Stimulated activated CD4-positive, alpha-beta T cell treated with anti-CD3 and anti-CD28 coated beads, Interleukin-12 subunit alpha, Interleukin-12 subunit beta, amount 100 ng/mL, for 24 hours (primary cell): ENCODE measurements around the gene COL15A1.
A peak's percentile ranks its signal among the peaks of the same experiment; 100 is the strongest.
"Not testable (repeated sequence)": the region's sequence is repeated elsewhere in the genome, so short reads cannot be mapped to it uniquely, and the experiment has no call there.

Experiments used
- DNase-seq, 2 experiments: peaks; one replicate each; pipeline ENCODE4 v3.0.0-alpha.2; 2020; ENCODE audit warnings: low read depth in 2 of 2

COL15A1 gene

DNA sequence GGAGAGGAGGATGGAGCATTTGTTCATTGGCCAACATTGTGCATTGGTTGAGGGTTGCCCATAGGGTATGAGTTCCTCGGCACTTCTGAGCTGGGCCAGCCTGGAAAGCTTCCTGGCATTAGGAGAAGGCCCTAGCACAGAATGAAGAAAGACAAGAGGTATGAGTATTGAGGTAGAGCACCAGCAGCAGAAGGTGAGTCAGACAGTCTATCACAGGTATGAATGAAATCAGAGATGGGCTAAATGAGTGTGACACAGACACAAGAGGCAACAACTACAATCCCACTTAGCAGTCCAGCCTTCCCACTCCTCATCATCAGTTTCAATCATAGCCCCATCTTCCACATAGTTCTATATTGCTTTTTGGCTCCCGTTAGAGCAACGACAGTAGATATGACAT, 135.8 kb downstream of the COL15A1 start:
- DNase-seq: no peak

DNA sequence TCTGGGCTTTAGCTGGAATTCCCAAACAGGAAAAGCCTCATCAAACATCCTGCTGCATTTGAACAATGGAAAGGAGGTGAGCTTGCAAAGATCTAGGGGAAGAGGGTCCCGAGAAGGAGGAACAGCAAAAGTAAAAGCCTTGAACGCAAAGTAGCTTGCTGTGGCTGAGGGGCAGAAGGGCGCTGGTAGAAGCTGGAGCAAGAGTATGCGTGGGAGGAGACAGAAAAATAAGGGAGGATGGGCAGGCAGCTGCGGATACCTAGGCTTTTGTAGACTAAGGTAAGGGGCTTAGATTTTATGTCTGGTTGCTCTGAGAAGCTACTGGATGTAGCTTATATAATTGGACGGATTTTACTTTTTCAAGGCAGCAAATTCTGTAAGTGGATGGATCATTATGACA, 139.3 kb downstream of the COL15A1 start:
- no peak for DNase-seq

DNA sequence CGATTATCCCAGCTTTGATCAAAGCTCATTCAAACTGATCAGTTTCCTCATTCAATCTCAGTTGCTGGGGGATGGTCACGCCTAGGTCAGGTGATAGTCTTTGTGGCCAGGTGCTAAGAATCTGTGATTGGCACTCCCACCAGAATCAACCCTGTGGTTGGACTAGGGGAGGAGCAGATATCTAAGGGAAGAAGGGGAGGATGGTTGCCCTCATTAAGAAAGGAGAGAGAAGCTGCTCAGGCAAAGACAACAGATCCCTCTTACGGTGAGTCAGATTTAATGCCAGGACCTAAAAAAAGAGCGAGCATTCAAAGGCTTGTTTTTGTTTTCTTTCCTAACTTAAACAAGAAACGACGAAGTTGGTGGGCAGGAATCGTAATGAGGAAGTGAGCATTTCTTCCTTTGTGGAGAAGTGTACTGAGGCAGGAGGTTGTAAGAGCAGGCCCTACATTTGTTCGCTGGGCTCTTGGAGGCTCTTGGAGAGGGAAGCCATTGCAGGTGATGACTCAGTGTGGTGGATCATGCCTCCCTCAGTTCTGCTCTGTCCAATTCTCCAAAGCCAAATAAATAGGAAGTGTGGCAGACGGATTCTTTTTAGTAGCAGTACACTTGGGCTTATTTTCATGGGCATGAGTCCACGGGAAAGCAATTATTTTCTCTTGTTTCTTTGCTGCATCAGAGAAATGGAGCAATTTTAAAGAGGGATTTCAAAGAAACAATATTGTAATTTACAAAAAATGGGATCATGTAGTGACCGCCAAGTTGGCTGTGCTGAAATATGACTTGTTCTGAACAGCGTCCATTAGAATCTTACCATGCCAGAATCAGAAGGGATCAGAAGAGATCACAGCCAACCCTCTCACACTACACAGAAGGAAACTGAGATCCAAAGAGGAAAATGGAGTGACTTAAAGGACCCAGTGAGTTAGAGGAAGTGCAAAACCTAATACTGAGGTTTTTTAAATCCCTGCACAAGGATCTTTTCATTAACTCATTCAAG, 142.5 kb downstream of the COL15A1 start:
- DNase-seq: no peak

DNA sequence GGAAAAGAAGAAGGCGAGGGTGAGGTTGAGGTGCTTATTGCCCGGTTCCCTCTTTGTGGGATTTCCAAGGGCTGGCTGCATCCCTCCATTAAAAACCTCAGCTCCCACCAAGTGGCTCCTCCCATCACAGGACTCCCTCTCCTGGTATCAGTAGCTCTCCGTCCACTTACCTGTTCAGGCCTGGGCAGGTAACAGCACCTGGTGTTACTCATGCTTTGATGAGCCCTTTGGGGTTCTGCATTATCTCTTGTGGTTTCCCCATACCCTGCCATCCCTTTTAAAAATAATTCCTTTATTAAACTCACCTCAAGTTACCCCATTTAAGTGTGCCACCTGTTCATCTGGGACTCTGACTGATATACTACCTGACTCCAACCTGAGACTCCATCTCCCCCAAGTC, 143.8 kb downstream of the COL15A1 start:
- DNase-seq: no peak

DNA sequence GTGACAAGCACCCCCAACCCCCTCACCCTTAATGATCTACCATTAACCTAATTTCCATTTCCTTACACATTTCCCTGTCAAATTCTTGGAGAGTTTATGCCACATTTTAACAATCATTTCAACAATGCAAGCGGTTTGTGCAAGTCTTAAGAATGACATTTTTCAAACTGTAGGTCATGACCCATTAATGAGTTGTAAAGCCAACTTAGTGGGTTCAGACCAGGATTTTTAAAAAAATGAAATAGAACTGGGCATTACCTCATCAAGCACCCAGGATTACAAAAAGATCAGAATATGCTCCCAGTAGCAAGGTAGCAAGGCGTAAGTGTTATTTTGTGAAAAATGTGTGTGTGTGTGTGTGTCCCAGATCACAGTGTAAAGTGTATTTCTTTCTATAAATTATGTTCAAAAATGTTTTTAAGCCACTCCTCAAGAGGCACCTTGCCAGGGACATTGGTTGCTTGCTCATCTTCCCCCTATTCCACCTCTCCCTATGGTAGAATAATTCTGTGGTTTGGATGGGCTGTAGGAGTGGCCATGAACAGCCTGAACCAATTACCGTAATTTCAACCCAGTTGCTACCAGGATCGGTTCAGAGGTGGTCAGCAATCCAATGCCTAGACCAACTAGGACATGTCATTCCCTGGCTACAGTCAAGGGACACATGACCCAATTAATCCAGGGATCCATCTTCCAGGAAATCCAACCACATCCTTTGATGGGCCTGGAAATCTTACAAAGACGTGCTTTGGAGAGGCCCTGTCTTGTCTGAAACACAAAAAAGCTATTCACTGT, 146.8 kb downstream of the COL15A1 start:
- no peak for DNase-seq

DNA sequence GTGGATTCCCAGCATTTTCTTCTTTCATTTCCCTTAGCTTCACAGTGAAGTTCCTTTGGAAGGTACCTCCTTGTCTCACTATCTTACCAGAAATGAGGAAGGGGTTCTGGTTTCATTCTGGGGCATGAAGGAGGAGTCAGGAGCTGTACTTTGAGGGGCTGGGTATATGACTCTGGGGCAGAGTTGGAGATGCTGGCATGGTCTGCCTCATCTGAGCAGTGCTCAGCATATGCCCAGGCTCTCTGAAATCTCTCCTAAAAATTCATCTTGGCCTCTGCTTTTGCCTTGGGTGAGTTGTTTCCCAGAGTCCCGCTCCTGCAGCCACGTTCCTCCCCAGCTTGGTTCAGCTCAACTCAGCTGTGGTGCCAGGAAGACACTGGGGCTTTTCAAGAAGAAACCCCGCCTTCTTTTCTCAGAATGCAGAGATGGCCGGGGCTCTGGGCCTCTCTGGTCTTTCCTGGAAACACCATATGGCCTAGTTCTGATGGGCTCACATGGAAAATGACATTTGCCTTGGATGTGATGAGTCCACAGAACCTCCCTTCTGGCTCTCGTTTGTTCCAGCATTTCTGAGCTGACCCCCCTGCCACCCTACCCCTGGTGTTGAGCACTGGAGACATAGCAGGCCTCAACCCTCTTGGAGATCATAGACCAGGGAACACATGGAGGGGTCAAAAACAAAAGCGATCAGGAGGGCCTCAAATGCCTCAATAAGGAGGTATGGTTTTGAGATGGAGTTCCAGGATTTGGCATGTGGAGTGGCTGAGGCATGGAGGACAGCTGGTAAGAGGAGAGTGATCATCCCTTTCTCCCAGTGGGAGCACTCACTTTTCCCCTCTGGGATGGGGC, 149.2 kb downstream of the COL15A1 start:
- DNase-seq: peak in 1 of 2 experiments; percentile 13

DNA sequence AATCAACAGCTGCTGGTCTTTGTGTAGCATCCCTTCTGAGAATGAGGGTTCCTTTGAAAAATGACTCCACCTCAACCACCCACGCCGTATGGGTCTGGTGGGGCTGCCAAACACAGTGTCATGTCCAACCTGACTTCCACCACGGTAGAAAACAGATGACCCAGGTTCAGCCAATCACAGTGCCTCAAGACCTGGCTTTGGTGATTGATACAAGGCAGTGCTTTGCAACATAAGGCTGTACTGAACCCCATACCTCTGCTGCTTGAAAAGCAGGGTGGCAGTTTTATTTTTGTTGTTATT, 149.7 kb downstream of the COL15A1 start:
- no peak for DNase-seq

DNA sequence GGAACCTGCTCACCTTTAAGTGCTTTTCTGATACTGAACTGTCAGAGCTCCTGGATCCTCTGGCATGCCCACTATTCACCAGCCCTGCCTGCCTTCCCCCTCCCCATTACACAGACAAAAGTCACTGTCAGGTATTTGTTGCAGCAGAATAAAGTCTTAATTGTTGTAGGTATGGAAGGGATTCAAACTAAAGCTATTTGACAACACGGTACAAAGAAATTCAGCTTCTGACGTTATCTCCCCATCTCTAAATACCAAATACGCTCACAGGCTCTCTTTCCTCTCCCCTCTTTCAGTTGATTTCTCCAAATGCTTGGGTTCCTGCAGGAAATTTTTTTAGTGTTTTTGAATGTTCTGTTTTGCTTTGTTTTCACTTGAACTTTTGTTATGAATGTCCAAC, 151.9 kb downstream of the COL15A1 start:
- DNase-seq: no peak

DNA sequence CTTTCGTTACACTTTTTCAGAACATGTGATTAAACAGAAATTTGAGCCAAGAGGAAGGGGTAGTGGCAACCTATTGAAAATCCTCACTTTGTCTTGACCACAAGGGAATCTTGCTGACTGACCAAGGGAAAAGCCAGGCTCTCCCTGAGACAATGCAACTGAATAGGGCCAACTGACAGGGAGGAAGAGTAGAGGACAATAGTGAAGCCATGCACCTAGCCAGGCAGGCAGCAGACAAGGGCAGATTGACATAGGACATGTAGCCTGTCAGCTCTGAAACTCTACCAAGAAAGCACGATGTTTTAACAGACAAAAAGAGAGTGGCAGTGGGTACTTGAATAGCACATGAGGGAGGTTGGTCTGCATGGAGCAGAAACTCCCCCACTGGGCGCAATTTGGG, 152.7 kb downstream of the COL15A1 start:
- no peak for DNase-seq

DNA sequence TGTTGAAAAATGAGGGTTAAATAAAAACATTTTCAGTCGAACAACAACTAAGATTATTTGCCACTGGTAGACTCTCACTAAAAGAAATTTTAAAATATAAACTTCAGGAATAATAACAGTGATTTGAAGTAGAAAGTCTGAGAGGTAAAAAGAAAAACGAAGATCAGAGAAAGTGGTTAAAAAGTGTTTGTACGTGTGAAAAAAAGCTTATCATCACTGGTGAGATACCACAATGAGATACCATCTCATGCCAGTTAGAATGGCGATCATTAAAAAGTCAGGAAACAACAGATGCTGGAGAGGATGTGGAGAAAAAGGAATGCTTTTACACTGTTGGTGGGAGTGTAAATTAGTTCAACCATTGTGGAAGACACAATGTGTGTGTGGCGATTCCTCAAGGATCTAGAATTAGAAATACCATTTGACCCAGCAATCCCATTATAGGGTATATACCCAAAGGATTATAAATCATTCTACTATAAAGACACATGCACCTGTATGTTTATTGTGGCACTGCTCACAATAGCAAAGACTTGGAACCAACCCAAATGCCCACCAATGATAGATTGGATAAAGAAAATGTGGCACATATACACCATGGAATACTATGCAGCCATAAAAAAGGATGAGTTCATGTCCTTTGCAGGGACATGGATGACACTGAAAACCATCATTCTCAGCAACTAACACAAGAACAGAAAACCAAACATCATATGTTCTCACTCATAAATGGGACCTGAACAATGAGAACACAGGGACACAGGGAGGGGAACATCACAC, 156.3 kb downstream of the COL15A1 start:
- DNase-seq: not testable (repeated sequence)

DNA sequence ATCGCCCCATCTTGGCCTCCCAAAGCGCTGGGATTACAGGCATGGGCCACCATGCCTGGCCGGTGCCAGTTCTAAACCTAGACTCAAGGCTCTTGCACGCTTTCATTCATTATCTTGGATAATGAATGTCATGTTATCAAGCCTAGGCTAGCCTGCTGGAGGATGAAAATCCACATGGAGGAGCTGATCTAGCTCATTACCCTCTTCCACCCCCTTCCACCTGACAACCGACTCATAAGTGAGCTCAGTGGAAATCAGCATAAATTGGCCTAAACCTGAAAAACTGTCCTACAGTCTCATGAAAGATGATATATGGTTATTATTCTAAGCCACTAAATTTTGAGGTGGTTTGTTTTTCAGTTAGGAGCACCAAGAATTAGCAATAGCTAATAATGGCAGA, 157.6 kb downstream of the COL15A1 start:
- DNase-seq: no peak

DNA sequence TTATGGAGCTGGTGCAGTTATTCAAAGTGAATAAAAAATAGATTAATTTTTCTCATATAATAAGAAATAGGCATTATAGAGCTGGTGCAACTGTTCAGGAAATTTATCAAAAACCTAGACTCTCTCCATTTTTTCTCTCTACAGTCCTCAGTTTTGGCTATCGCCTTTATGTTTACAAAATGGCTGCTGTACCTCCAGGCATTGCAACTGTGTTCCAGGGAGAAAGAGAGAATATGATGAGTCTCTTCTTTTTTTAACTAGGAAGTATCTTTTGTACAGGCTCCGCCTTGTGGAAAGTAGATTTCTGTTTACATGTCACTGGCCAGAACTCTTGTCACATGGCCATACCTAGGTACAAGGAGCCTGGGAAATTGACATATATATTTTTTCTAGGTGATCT, 158.1 kb downstream of the COL15A1 start:
- no peak for DNase-seq

DNA sequence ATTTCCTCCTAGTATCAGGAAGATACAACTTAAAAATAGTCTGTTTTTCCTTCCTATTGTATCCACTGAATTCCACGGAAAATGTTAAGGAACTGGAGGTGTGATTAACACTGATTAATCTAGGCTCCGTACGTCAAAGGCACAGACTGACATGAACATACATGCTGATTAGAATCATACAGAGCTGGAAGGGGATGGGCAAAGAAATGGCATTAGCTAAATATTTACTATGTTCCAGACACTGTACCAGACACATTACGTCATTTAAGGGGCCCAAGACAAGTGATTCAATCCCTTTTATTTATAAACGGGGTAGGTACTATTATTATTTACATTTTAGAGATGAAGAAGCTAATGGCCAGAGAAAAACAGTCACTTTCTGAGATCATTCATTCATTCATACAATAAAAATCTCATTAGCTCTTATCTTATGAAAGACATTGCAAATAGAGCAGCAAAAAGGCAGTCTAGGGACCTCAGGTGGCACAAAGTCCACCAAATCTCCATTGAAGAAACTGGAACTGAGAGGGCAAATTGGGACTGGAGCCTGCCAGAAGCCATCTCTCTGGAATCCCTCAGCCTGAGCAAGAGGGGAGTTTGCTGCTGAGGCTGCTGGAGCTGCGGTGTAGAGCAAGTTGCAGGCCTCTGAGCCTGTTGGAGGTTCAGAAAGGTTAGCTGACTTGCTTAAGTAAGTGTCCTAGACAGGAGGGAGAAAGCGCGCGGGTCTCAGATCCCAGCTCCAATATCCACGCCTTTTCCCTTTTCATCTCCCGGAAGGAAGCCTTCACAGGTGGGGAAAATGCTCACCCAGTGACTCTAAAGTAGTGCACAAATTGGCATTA, 159.6 kb downstream of the COL15A1 start:
- no peak for DNase-seq

DNA sequence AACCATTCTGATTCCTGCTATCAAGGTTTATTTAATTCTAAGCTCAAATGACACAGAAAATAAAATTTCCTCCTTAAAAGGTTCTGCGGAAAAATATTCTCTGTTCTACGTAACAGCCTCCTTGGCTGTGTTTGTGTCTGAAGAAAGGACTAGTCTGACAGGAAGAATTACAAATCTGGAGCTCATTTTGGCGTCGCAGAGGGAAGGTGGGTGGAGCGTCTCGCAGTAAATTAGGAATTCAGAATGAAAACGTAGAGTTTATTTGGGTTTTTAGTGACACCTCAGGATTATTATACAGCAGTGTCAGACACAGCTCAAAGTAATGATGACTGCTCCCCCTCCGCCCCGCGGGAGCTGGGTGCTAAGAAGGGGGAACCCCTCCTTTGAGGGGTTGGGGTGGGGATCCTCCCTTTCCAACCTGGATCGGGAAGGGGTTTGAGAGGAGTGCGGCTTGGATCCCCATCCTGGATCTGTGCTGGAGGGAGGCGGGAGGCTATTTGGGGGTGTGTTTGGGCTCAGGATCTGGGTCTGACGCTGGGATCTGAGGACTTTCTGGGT, 160.3 kb downstream of the COL15A1 start:
- no peak for DNase-seq

DNA sequence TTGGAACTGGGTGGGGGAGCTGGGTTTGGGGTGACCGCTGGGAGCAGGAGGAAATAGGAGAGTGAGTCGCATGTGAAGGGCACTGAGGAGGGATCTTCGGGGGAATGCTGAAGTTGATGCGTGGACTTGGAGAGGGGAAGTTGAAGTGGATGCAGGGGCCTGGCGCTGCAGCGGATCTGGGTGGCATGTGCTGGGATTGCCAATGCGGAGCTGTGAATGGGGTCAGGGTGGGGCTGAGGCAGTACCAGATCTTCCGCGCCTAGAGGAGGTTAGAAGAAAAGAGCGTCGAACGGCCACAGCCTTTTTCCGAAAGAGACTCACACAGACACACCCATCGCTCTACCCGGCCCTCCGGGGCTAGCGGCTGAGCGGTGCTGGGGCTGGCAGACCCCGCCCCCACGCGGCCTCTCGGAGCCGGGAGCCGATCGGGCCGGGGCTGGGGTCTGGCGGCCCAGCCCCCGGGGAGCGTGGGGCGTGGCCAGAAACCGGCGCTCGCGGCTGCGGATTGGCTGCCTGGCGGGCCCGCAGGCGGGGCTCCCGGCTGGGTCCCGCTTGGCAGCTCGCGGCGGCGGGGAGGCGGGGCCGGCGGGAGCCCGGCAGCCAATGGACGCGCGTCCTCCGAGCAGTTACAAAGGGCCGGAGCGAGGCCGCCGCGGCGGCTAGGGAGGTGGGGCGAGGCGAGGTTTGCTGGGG, 160.9 kb downstream of the COL15A1 start, which contains the start of gene TGFBR1:
TSS of gene TGFBR1 (plus strand) at position 655 of the 693 bp plus-strand sequence. CDS start 93 bp downstream, outside the sequence.
- DNase-seq: peak; percentile 84 to 86

DNA sequence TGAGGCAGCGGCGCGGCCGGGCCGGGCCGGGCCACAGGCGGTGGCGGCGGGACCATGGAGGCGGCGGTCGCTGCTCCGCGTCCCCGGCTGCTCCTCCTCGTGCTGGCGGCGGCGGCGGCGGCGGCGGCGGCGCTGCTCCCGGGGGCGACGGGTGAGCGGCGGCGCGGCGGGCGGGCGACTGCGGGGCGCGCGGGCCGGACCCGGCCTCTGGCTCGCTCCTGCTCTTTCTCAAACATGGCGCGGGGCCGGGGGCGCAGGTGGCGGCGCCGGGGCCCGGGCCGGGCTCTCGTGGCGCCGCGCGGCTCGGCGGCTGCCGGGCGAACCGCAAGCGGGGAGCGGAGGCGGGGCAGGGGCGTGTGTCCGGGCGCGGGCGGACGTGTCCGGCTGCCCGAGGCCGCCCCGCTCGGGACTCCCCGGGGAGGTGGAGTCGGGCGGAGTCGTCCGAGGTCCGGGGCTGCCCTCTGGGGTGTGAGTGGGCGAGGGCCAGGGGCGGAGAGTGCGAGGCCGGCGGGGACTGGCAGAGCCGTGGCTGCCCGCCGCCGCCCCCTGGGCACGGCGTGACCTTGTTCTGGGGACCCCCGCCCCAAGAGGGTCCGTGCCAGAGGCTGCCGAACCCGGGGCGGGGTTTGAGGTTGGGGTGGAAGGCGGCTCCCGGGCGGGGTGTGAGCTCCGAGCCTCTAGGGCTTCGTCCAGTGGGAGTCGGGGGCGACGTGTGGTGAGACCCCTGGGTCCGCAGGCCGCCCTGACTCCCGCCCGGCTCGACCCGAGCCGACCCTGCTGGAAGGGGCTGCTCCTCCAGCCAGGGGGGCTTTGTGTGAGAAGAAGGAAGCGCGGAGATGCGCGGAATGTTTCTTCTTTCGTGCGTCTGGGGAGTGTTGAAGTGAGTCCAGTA, 161.7 kb downstream of the COL15A1 start:
- DNase-seq: peak; percentile 7 to 24

DNA sequence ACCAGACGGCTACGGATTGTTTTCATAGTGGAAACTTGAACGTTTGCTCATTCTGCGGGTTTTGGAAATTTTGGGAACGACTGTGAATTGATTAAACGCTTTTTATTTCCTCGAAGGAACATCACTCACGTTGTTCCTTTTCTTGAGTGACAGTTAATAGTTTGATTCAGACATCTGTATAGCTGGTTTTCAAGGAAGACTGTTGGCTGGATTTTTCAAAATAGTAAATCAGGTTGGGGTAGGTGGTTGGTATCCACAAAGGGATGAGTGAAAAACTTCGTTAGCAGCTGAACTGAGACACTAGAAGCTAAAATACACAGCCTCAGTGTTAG, 162.3 kb downstream of the COL15A1 start:
- DNase-seq: no peak

DNA sequence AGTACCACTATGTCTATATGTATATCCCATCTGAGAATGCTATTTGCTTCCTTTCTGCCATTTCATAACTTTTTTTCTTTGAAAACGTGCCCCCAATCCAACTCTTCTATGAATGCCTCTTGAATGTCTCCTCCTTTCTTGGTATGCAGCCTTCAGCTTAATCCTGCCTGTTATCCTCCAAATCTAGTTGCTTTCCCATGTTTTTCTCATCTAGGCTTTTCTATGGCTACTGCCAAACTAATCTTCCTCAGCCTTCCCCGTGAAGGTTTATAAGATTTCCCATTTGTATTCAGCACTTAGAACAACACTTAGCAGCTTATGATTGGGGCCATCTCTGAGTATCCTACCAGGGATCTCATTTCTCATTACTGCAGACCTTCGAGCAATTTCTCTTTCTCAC, 163.7 kb downstream of the COL15A1 start:
- DNase-seq: no peak
